ENCODE measurements around the gene DYRK1A.

Gene DYRK1A

DNA sequence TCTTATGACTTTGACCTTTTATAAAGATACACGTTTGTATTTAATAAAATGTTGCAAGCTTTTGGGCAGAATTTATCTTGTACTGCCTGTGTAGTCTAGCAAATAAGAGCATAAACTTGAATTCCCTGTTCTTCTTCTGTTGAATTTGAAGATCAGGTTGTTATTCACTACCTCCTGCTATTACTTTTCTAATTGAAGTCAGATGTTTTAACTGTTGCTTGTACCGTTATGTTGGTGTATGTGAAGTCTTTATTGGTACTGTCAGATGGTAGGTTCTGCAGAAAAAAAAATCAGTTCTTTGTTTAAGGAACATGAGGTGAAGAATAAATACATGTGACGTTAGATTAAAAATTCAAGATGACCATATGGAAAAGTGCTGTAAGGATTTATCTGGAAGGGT, 69.1 kb downstream of the DYRK1A start (continued):
- TF ChIP-seq KLF9 (tag by site-specific recombination; IDR thresholded peaks at IDR 0.05; ENCODE audit: low read depth): no peak
- no peak for TF ChIP-seq ZNF626 (tag by site-specific recombination; IDR thresholded peaks at IDR 0.05)
- TF ChIP-seq ZNF707 (tag by site-specific recombination; IDR thresholded peaks at IDR 0.05): no peak
- TF ChIP-seq ZNF423 (tag by site-specific recombination; IDR thresholded peaks at IDR 0.05): no peak
- TF ChIP-seq ZNF792 (tag by site-specific recombination; IDR thresholded peaks at IDR 0.05): no peak
- no peak for TF ChIP-seq ZNF133 (tag by site-specific recombination; IDR thresholded peaks at IDR 0.05)

DNA sequence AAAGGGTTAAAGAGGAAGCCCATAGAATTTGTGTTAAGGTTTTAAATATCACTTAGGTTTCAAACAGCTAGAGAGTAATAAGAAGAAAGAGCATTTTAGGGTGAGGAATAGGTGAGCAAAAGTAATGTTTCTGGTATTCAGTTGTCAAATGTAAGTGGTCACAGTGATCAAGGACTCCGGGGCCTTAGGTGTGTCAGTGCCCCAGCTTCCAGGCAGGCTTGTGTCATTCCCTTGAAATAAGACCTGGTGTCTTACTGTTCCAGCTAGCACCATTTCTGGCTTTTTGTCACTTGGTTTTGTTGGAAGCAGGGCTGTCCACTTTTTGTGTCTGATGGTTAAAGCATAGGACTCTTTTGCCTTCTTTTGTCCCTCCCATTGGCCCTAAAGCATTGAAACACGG, 69.6 kb downstream of the DYRK1A start:
- Histone ChIP-seq H3K36me3 (ENCODE audit: control insufficient read depth in 2 of 2, insufficient read depth in 1 of 2, low read length in 2 of 2) (no peaks in the 10 kb centered on the region), H3K4me3 (ENCODE audit: low read depth, low read length) (no peak overlapping the region), H3K27ac (ENCODE audit: extremely low read depth, low read depth, low read length) (no peak overlapping the region), H3K9me3 (ENCODE audit: control insufficient read depth, insufficient read depth, low read depth, low read length) (no peaks in the 10 kb centered on the region), H3K4me1 (ENCODE audit: control insufficient read depth, insufficient read depth, low read length) (peaks cover 11% of the 10 kb centered on the region)
- TF ChIP-seq SP3 (tag by site-specific recombination; IDR thresholded peaks at IDR 0.05): 0 out of 2 replicates have a peak, but pooled peaks have one; percentile 10
- TF ChIP-seq, protein P1, sequence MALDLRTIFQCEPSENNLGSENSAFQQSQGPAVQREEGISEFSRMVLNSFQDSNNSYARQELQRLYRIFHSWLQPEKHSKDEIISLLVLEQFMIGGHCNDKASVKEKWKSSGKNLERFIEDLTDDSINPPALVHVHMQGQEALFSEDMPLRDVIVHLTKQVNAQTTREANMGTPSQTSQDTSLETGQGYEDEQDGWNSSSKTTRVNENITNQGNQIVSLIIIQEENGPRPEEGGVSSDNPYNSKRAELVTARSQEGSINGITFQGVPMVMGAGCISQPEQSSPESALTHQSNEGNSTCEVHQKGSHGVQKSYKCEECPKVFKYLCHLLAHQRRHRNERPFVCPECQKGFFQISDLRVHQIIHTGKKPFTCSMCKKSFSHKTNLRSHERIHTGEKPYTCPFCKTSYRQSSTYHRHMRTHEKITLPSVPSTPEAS (tag by site-specific recombination; IDR thresholded peaks at IDR 0.05): no peak
- POLR2A ChIA-PET: no interaction called here
- CTCF ChIA-PET: interaction anchor here (0.6 kb wide), 1 partner anchor 128 kb away, joined by 3 read pairs; no protein-coding TSS in a partner anchor

DNA sequence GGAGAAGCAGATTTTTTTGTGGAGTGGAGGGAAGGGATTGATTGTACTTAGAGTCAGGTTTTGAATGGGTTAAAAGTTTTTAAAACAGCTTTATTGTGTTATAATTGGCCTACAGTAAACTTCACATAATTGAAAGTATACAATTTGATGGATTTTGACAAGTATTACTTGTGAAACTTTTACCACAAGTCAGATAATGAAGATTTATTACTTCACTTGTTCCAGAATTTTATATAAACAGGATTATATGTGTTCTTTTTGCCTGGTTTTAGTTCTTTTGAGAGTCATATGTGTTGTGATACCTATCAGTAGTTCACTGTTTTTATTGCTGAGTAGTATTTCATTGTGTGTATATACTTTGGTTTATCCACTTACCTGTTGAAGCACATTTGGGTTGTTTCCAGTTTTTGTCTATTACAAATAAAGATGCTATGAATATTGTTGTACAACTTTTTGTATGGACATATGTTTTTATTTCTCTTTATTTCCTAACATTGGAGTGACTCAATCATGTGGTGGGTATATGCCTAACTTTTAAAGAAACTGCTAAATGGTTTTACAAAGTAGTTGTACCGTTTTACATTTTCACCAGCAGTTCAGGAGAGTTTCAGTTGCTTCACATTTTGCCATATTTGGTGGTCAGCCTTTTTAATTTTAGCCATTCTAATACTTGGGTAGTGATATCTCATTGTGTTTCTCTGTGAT, 71.0 kb downstream of the DYRK1A start:
- POLR2A ChIA-PET: no interaction called here
- H3K9me3 ChIP-seq (ENCODE audit: control insufficient read depth, insufficient read depth, low read depth, low read length): no peaks in the 10 kb centered on the region
- TF ChIP-seq, protein P2, sequence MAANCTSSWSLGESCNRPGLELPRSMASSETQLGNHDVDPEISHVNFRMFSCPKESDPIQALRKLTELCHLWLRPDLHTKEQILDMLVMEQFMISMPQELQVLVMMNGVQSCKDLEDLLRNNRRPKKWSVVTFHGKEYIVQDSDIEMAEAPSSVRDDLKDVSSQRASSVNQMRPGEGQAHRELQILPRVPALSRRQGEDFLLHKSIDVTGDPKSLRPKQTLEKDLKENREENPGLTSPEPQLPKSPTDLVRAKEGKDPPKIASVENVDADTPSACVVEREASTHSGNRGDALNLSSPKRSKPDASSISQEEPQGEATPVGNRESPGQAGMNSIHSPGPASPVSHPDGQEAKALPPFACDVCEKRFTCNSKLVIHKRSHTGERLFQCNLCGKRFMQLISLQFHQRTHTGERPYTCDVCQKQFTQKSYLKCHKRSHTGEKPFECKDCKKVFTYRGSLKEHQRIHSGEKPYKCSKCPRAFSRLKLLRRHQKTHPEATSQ (tag by site-specific recombination; IDR thresholded peaks at IDR 0.05): no peak
- TF ChIP-seq ZNF146 (tag by site-specific recombination; IDR thresholded peaks at IDR 0.05) (no peak), SCRT1 (tag by site-specific recombination; IDR thresholded peaks at IDR 0.05; ENCODE audit: borderline replicate concordance) (no peak; the same call in 1 of the 2 replicates), ZNF114 (tag by site-specific recombination; IDR thresholded peaks at IDR 0.05) (no peak), ZNF600 (tag by site-specific recombination; IDR thresholded peaks at IDR 0.05) (no peak), HOXC10 (CRISPR knock-in tag; IDR thresholded peaks at IDR 0.05) (no peak), ZXDB (tag by site-specific recombination; IDR thresholded peaks at IDR 0.05) (peak; percentile 22; the same call in 1 of the 2 replicates), ZNF76 (tag by site-specific recombination; IDR thresholded peaks at IDR 0.05; ENCODE audit: borderline replicate concordance, low read depth) (no peak), KLF1 (tag by site-specific recombination; IDR thresholded peaks at IDR 0.05) (no peak), ZNF302 (tag by site-specific recombination; IDR thresholded peaks at IDR 0.05; ENCODE audit: low read depth) (no peak), ZNF701 (tag by site-specific recombination; IDR thresholded peaks at IDR 0.05) (no peak), KLF9 (tag by site-specific recombination; IDR thresholded peaks at IDR 0.05; ENCODE audit: low read depth) (no peak), MZF1 (tag by site-specific recombination; IDR thresholded peaks at IDR 0.05; ENCODE audit: borderline replicate concordance) (no peak), ZNF670 (tag by site-specific recombination; IDR thresholded peaks at IDR 0.05; ENCODE audit: low read depth) (no peak), FEZF1 (tag by site-specific recombination; IDR thresholded peaks at IDR 0.05) (peak; percentile 76)
- TF ChIP-seq, protein P3, sequence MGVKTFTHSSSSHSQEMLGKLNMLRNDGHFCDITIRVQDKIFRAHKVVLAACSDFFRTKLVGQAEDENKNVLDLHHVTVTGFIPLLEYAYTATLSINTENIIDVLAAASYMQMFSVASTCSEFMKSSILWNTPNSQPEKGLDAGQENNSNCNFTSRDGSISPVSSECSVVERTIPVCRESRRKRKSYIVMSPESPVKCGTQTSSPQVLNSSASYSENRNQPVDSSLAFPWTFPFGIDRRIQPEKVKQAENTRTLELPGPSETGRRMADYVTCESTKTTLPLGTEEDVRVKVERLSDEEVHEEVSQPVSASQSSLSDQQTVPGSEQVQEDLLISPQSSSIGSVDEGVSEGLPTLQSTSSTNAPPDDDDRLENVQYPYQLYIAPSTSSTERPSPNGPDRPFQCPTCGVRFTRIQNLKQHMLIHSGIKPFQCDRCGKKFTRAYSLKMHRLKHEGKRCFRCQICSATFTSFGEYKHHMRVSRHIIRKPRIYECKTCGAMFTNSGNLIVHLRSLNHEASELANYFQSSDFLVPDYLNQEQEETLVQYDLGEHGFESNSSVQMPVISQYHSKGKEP (tag by site-specific recombination; IDR thresholded peaks at IDR 0.05): no peak
- TF ChIP-seq, protein P4, sequence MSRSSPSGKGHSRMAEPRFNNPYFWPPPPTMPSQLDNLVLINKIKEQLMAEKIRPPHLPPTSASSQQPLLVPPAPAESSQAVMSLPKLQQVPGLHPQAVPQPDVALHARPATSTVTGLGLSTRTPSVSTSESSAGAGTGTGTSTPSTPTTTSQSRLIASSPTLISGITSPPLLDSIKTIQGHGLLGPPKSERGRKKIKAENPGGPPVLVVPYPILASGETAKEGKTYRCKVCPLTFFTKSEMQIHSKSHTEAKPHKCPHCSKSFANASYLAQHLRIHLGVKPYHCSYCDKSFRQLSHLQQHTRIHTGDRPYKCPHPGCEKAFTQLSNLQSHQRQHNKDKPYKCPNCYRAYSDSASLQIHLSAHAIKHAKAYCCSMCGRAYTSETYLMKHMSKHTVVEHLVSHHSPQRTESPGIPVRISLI (tag by site-specific recombination; IDR thresholded peaks at IDR 0.05): no peak
- TF ChIP-seq, protein P5, sequence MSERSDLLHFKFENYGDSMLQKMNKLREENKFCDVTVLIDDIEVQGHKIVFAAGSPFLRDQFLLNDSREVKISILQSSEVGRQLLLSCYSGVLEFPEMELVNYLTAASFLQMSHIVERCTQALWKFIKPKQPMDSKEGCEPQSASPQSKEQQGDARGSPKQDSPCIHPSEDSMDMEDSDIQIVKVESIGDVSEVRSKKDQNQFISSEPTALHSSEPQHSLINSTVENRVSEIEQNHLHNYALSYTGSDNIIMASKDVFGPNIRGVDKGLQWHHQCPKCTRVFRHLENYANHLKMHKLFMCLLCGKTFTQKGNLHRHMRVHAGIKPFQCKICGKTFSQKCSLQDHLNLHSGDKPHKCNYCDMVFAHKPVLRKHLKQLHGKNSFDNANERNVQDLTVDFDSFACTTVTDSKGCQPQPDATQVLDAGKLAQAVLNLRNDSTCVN (tag by site-specific recombination; optimal IDR thresholded peaks at IDR 0.05): no peak
- TF ChIP-seq, protein P6, sequence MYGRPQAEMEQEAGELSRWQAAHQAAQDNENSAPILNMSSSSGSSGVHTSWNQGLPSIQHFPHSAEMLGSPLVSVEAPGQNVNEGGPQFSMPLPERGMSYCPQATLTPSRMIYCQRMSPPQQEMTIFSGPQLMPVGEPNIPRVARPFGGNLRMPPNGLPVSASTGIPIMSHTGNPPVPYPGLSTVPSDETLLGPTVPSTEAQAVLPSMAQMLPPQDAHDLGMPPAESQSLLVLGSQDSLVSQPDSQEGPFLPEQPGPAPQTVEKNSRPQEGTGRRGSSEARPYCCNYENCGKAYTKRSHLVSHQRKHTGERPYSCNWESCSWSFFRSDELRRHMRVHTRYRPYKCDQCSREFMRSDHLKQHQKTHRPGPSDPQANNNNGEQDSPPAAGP (tag by site-specific recombination; IDR thresholded peaks at IDR 0.05): no peak

More for the DNA sequence above, 71.0 kb downstream of the DYRK1A start:
- H3K27ac ChIP-seq (ENCODE audit: extremely low read depth, low read depth, low read length): no peak overlapping the region
- no peak overlapping the region for H3K4me3 ChIP-seq (ENCODE audit: low read depth, low read length)
- no peaks in the 10 kb centered on the region for H3K36me3 ChIP-seq (ENCODE audit: control insufficient read depth in 2 of 2, insufficient read depth in 1 of 2, low read length in 2 of 2)
- H3K4me1 ChIP-seq (ENCODE audit: control insufficient read depth, insufficient read depth, low read length): peaks cover 11% of the 10 kb centered on the region
- CTCF ChIA-PET: interaction anchor here (1.3 kb wide), 1 partner anchor 237 kb away, joined by 4 read pairs; no protein-coding TSS in a partner anchor

Data from HEK293 (cell line).